HUES48 (cell line): ENCODE data around the gene FRMD4A.

ENCODE experiments used
- H3K27ac ChIP-seq: one replicate; pipeline ENCODE4 v1.7.0; 2013; ENCODE audit warnings: low read depth, low read length, inconsistent platforms
- H3K27me3 ChIP-seq: 2 replicates; pipeline ENCODE4 v1.6.1; 2013; ENCODE audit warnings: mild to moderate bottlenecking, low read length; ENCODE audit not compliant: control insufficient read depth, insufficient read depth
- H3K36me3 ChIP-seq: 2 replicates; pipeline ENCODE4 v1.6.1; 2013; ENCODE audit warnings: low read length; ENCODE audit not compliant: control insufficient read depth, insufficient read depth
- H3K4me1 ChIP-seq: 2 replicates; pipeline ENCODE4 v1.6.1; 2013; ENCODE audit warnings: mild to moderate bottlenecking, low read length; ENCODE audit not compliant: control insufficient read depth, insufficient read depth
- H3K4me3 ChIP-seq: 2 replicates; pipeline ENCODE4 v1.5.1; 2013; ENCODE audit warnings: mild to moderate bottlenecking, low read depth, low read length
- H3K9ac ChIP-seq: 2 replicates; pipeline ENCODE4 v1.6.1; 2013; ENCODE audit warnings: mild to moderate bottlenecking, low read depth, low read length, moderate library complexity
- H3K9me3 ChIP-seq: 2 replicates; pipeline ENCODE4 v1.6.1; 2013; ENCODE audit warnings: low read length; ENCODE audit not compliant: control insufficient read depth, insufficient read depth

FRMD4A gene

DNA sequence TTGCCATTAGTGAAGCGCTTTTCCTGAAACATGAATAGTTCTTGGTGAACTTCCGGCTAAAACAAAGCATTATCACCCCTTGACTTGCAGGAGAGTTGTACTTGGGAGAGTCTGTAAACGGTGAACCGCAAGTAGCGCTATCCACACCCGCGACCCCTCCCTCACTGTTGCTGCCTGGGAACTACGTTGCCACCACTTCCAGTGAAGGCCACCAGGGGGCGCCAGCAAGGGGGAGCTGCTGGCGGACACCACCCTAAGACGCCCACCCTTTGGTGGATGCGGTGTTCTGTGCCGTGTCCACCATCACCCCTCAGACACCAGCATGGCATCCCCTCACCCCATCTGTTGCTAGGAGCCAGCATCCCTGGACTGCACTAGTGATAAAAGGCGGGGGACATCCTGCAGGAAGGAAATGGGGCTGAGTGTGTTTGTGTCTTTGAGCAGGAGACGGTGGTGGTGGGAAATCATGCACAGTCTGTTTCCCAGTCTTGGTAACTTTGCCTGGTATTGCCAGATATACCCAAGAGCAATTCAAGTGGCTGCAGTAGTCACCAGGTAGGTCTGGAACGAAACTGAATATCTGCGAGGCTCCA, 298.2 kb downstream of the FRMD4A start:
- Histone ChIP-seq H3K27ac (no peak overlapping the region), H3K9ac (no peak overlapping the region), H3K4me3 (no peak overlapping the region), H3K36me3 (no peaks in the 10 kb centered on the region), H3K9me3 (no peaks in the 10 kb centered on the region), H3K27me3 (no peaks in the 10 kb centered on the region), H3K4me1 (no peaks in the 10 kb centered on the region)

DNA sequence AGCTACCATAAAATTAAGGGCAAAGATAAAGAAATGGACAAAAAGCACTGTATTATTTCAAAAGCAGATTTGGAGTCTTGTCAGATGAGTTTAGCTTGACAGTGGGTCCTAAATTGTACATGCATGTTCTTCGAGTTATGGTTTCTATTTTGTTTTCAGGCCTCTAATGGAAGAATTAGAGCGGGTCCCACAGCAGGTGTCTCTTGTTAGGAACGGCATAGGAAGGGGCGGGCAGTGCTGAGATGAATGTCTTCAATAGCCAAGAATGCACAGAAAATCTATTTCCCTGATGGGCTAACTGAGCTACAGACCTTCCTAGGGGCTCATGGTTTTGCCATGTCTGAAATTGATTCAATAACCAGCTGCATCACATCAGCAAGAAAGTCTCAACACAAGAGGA, 304.4 kb downstream of the FRMD4A start:
- H3K9me3 ChIP-seq: no peaks in the 10 kb centered on the region
- H3K4me1 ChIP-seq: no peaks in the 10 kb centered on the region
- no peak overlapping the region for H3K9ac ChIP-seq
- no peak overlapping the region for H3K4me3 ChIP-seq
- H3K36me3 ChIP-seq: no peaks in the 10 kb centered on the region
- H3K27ac ChIP-seq: no peak overlapping the region
- no peaks in the 10 kb centered on the region for H3K27me3 ChIP-seq

DNA sequence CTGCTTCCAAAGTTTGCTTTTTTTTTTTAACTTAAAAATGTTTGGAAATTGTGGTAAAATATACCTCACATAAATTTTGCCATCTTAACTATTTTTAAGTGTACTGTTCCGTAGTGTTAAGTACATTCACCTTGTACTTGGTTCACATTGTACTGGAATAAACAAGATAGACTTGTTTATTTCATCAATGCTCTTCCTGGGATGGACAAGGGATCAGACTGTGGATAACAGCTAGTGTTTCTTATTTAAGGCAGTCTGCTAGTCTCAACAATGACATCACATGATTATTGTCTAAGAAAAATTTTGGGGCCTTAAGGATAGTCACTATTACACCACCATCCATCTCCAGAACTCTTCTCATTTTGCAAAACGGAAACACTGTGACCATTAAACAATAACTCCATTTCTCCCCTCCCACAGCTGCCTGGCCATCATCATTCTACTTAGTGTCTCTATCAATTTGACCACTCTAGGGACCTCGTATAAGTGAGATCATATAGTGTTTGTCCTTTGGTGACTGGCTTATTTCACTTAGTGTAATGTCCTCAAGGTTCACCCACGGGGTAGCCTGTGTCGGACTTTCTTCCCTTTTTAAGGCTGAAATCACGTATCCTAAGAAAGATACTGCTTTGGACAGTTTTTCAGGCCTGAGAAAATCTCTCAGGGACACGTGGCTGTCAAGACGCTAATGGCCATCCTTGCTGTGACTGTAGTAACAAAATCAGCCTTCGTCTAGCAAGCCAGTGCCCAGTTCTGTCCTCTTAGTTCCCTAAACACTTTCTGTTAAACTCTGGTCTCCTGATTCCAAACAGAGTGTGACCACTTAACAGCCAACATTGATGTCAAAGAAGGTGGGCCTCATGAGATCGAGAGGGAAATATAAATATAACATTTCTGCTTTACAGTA, 305.2 kb downstream of the FRMD4A start:
- no peaks in the 10 kb centered on the region for H3K27me3 ChIP-seq
- no peaks in the 10 kb centered on the region for H3K9me3 ChIP-seq
- no peaks in the 10 kb centered on the region for H3K36me3 ChIP-seq
- H3K9ac ChIP-seq: no peak overlapping the region
- H3K4me1 ChIP-seq: 0 out of 2 replicates have a peak, but pooled peaks cover 2% of the 10 kb centered on the region
- H3K27ac ChIP-seq: no peak overlapping the region
- no peak overlapping the region for H3K4me3 ChIP-seq

DNA sequence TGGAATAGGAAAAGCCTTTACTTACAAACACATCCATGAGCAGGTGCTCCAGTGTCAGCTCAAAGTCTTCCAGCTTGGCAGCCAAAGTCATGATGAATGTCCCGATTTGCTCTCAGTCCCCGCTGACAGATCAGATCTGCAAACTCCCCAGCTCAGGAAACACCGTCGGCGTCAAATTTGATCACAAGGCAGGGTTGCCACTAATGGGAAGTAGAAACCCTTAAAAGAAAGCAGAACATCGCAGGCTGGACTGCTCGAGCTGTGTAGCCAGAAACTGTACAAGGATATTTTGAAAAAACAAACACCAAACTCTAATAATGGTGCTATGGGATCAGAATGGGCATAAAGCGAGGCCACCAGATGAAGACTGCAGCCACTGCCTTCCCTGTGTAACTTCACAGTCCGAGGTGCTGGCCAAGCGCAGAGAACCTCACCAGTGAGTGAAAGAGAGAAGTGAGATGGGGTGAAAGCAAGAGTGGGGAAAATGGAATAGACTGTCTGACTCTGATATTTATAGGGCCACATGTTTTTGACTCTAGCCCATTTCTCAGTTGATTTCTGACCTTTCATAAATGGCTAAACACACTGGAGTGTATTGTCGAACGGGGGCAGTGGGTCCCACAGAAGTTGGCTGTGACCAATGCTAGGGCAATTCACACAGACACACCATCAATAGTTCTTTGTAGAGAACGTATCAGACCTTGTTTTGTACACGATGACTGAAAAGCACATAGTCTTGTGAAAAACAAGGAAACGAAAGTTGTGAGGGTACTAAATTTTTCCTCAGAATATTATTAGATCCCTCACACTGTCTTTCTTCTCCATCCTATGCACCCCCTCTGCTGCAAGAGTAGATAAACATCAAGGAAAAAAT, 306.2 kb downstream of the FRMD4A start:
- no peak overlapping the region for H3K27ac ChIP-seq
- no peaks in the 10 kb centered on the region for H3K36me3 ChIP-seq
- no peak overlapping the region for H3K4me3 ChIP-seq
- no peaks in the 10 kb centered on the region for H3K9me3 ChIP-seq
- 0 out of 2 replicates have a peak, but pooled peaks cover 2% of the 10 kb centered on the region for H3K4me1 ChIP-seq
- no peaks in the 10 kb centered on the region for H3K27me3 ChIP-seq
- no peak overlapping the region for H3K9ac ChIP-seq

DNA sequence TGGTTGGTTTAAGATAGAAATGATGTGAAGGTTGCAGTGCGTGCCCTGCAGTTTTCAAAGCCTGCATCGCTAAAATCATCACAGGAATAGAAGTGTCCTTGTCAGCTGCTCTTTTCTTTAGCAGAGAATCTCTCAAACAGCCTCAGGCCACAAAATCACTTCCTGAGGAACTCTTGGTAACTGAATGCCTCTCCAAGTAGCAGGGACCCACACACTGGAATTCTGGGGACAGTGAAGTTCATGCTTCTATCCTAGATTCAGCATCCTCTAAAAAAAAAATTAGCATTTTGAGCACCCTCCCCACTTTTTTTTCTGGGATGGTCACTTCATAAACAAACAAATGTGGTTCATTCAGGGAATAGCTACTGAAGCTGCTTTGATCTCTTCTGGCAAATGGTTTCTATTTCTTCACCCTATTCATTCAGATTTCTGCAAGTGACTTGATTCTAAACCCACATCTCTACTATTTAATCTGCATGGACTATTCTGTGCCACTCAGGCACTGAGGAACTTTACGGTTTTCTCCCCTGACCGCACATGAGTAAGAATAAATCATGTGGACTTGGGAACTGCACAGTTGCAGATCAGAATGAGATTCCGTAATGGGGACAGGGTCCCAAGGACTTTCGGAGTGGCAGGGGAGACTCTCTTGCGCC, 306.9 kb downstream of the FRMD4A start:
- Histone ChIP-seq H3K9ac (no peak overlapping the region), H3K27ac (no peak overlapping the region), H3K36me3 (no peaks in the 10 kb centered on the region), H3K4me1 (0 out of 2 replicates have a peak, but pooled peaks cover 2% of the 10 kb centered on the region), H3K4me3 (no peak overlapping the region), H3K27me3 (no peaks in the 10 kb centered on the region), H3K9me3 (no peaks in the 10 kb centered on the region)

DNA sequence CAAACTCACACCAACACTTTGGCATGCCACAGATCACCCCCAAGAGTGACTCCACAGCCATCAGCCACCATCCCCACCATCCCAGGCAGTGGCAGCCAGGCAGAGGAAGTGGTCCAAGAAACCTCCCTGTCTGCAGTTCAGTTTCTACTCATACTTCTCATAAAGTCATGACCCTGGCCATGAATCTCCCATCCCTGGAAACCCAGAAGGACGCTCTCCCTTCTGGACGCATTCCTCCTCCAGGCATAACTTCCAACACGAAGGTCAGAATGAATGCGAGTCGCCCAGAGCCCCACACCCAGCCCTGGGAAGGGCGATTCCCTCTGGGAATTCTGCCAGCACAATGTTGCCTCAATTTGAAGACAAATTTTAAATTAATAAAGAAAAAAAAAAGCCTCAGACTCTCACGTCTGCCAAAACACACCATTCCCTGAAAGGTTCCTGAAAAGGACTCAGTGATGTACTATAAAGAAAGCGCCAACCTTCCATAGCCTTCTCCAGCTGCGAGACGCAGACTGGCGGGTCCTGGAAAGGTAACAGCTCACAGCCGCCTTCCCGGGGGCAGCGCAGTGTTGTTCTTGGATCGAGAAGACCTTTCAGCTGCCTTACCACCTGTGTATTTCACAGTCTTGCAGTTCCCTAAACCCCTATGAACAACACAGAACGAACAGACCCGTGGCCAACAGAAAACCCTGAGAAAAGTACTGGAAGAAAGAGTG, 307.6 kb downstream of the FRMD4A start:
- Histone ChIP-seq H3K27me3 (no peaks in the 10 kb centered on the region), H3K4me1 (0 out of 2 replicates have a peak, but pooled peaks cover 2% of the 10 kb centered on the region), H3K36me3 (no peaks in the 10 kb centered on the region), H3K27ac (no peak overlapping the region), H3K9me3 (no peaks in the 10 kb centered on the region), H3K9ac (no peak overlapping the region), H3K4me3 (no peak overlapping the region)

DNA sequence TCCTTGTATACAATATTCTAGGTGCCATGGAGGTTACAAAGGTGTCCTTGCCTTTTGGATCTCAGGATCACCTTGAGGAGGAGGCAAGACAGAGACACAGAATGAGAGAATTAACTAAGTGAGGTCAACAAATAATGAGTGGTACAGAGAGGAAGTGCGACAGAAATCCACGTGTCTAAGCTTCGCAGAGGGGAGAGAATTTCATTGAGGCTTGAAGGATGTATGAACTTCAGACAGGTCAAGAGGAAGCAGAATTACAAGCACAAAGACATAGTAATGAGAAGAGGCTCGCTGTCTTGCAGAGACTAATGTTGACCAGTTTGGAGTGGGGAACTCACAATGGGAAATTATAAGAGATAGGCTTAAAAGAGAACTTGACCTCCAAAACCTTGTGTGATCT, 308.7 kb downstream of the FRMD4A start:
- no peaks in the 10 kb centered on the region for H3K9me3 ChIP-seq
- no peaks in the 10 kb centered on the region for H3K27me3 ChIP-seq
- 0 out of 2 replicates have a peak, but pooled peaks cover 2% of the 10 kb centered on the region for H3K4me1 ChIP-seq
- no peak overlapping the region for H3K27ac ChIP-seq
- no peak overlapping the region for H3K4me3 ChIP-seq
- no peaks in the 10 kb centered on the region for H3K36me3 ChIP-seq
- no peak overlapping the region for H3K9ac ChIP-seq

DNA sequence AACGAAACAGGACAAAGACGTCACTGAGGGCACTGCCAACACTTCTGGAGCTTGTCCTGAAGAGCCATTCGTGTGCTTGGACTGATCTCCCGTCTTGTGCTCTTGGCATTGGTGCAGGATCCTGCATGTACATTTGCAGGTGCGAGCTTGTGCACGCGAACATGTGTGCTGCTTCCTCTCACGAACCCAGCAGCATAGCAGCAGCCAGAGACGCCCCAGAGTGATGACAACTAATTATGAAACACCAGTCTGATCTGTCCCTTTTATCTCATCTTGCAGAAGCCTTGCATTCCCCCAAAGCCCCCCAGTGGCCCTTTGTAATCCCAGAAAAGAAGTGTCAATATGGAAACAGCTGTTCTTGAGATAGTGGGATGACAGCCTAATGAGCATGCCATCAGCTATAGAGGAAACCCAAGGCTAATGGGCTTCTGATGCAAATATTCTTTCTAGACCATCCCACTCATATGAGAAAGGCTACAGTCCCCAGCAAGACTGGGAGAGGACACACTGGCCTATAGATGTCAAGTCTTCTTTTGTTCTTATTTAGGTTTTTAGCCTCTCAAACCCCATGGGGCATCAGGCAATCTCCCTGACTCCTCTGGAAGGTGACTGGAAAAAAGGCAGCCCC, 310.6 kb downstream of the FRMD4A start:
- no peak overlapping the region for H3K4me3 ChIP-seq
- H3K36me3 ChIP-seq: no peaks in the 10 kb centered on the region
- H3K27ac ChIP-seq: no peak overlapping the region
- 0 out of 2 replicates have a peak, but pooled peaks cover 2% of the 10 kb centered on the region for H3K4me1 ChIP-seq
- H3K9ac ChIP-seq: no peak overlapping the region
- no peaks in the 10 kb centered on the region for H3K9me3 ChIP-seq
- H3K27me3 ChIP-seq: no peaks in the 10 kb centered on the region

DNA sequence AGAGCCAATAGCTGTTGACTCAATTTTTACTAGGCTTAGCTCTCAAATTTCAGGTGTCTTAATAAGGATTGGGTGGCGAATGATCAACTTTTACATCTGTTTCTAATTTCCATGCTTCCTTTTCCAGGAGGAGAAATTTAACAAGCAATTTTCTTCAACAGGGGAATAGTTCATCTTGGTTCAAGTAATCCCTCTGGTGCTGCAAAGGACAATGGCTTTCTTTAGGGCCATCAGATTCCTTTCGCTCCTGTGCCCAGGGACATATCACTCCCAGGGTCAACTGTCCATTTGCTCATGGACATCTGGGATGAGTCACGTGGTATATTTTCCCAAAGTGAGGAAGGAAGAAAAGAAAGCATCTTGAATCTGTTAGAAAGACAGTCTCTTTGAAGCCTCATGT, 313.3 kb downstream of the FRMD4A start:
- Histone ChIP-seq H3K4me3 (no peak overlapping the region), H3K4me1 (0 out of 2 replicates have a peak, but pooled peaks cover 2% of the 10 kb centered on the region), H3K9me3 (no peaks in the 10 kb centered on the region), H3K9ac (no peak overlapping the region), H3K36me3 (no peaks in the 10 kb centered on the region), H3K27ac (no peak overlapping the region), H3K27me3 (no peaks in the 10 kb centered on the region)
